ENCODE data around the gene CFAP410. TPM values are rescaled to one million over a fixed set of nuclear protein-coding genes. Genes with fewer than 3 reads are reported as not detected.

CFAP410 gene
- total RNA-seq, 1 donor from 2014 or later: 14.2 TPM

- Mint-ChIP-seq H3K36me3 (ENCODE audit: low read depth) (no peaks in the 10 kb centered on the region), H3K4me1 (ENCODE audit: low read depth) (no peaks in the 10 kb centered on the region), H3K4me3 (ENCODE audit: unreplicated experiment) (no peak overlapping the region), H3K9me3 (ENCODE audit: low read depth) (no peaks in the 10 kb centered on the region), H3K27me3 (ENCODE audit: low read depth) (peaks cover 53% of the 10 kb centered on the region), H3K27ac (ENCODE audit: unreplicated experiment) (no peak overlapping the region)
- peak; percentile 68 for DNase-seq (ENCODE audit: low spot score)
- peak; percentile 16 for TF ChIP-seq CTCF (IDR thresholded peaks at IDR 0.05)
These were observed 38.2 kb upstream of the CFAP410 start for GRCh38 chr21:44377201-44377921.

- H3K36me3 Mint-ChIP-seq (ENCODE audit: low read depth): no peaks in the 10 kb centered on the region
- DNase-seq (ENCODE audit: low spot score): peak; percentile 63
- no peak overlapping the region for H3K27ac Mint-ChIP-seq (ENCODE audit: unreplicated experiment)
- H3K4me1 Mint-ChIP-seq (ENCODE audit: low read depth): no peaks in the 10 kb centered on the region
- H3K4me3 Mint-ChIP-seq (ENCODE audit: unreplicated experiment): no peak overlapping the region
- peaks cover 53% of the 10 kb centered on the region for H3K27me3 Mint-ChIP-seq (ENCODE audit: low read depth)
- no peak for TF ChIP-seq CTCF (IDR thresholded peaks at IDR 0.05)
- H3K9me3 Mint-ChIP-seq (ENCODE audit: low read depth): no peaks in the 10 kb centered on the region
These were observed 37.4 kb upstream of the CFAP410 start for GRCh38 chr21:44376606-44377005.

GRCh38 chr21:44375761-44376241 lies 36.6 kb upstream of the CFAP410 start:
- H3K27me3 Mint-ChIP-seq (ENCODE audit: low read depth): peaks cover 53% of the 10 kb centered on the region
- TF ChIP-seq CTCF (IDR thresholded peaks at IDR 0.05): no peak

GRCh38 chr21:44375281-44375651 lies 36.1 kb upstream of the CFAP410 start:
- Mint-ChIP-seq H3K4me3 (ENCODE audit: unreplicated experiment) (no peak overlapping the region), H3K36me3 (ENCODE audit: low read depth) (no peaks in the 10 kb centered on the region), H3K27ac (ENCODE audit: unreplicated experiment) (no peak overlapping the region), H3K27me3 (ENCODE audit: low read depth) (peaks cover 50% of the 10 kb centered on the region), H3K9me3 (ENCODE audit: low read depth) (no peaks in the 10 kb centered on the region), H3K4me1 (ENCODE audit: low read depth) (peaks cover 5% of the 10 kb centered on the region)
- no peak for DNase-seq (ENCODE audit: low spot score)
- TF ChIP-seq CTCF (IDR thresholded peaks at IDR 0.05): no peak

More at GRCh38 chr21:44375761-44376241, 36.6 kb upstream of the CFAP410 start:
- Mint-ChIP-seq H3K36me3 (ENCODE audit: low read depth) (no peaks in the 10 kb centered on the region), H3K9me3 (ENCODE audit: low read depth) (no peaks in the 10 kb centered on the region), H3K4me1 (ENCODE audit: low read depth) (no peaks in the 10 kb centered on the region), H3K27ac (ENCODE audit: unreplicated experiment) (no peak overlapping the region), H3K4me3 (ENCODE audit: unreplicated experiment) (no peak overlapping the region)
- peak; percentile 76 for DNase-seq (ENCODE audit: low spot score)

- Mint-ChIP-seq H3K27me3 (ENCODE audit: low read depth) (peaks cover 45% of the 10 kb centered on the region), H3K4me1 (ENCODE audit: low read depth) (peaks cover 7% of the 10 kb centered on the region), H3K36me3 (ENCODE audit: low read depth) (no peaks in the 10 kb centered on the region), H3K9me3 (ENCODE audit: low read depth) (no peaks in the 10 kb centered on the region), H3K4me3 (ENCODE audit: unreplicated experiment) (no peak overlapping the region), H3K27ac (ENCODE audit: unreplicated experiment) (no peak overlapping the region)
- no peak for TF ChIP-seq CTCF (IDR thresholded peaks at IDR 0.05)
- DNase-seq (ENCODE audit: low spot score): peak; percentile 57
These were observed 35.6 kb upstream of the CFAP410 start for GRCh38 chr21:44374601-44375280.

Measured in chondrocyte (in vitro differentiated cells).